ENCODE measurements around the gene SPG21.

Gene SPG21

DNA sequence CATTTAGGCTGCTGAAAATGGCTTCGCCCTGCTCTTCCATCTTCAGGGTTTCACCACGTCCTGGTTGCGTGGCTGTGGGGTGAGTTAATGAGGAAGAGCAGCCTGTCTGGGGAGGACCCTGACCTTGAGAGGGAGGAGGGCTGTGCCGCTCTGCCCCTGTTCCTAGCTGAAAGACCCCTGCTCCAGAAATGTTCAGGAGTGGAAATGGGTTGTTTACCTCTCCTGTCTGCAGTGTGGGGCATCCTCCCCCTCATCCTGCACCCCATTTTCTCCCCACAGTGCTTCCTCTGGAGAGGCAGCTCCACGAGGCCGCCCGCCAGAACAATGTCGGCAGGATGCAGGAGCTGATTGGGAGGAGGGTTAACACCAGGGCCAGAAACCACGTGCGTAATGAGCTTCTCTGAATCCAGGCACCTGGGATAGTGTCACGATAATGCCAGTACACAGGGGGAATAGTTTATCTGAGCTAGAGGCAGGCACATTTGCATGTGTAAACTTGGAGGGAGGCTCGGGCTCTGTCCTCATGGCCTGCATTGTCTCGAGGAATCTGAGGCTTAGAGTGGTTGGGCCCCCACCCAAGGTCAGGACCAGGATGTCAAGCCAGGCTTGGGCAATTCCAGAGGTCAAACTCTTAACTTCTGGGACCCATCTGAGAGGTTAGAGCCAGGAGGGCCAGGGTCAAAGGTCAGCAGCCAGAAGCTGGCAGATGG lies 74.0 kb downstream of the SPG21 start:
- H3K27me3 ChIP-seq (ENCODE audit: control insufficient read depth in 1 of 2, insufficient read depth in 2 of 2, low read length in 2 of 2): no peaks in the 10 kb centered on the region

More for the DNA sequence above, 74.0 kb downstream of the SPG21 start:
- Histone ChIP-seq H3K4me3 (ENCODE audit: low read depth in 1 of 2, low read length in 2 of 2) (no peak overlapping the region), H3K36me3 (ENCODE audit: insufficient read depth, low read length) (no peaks in the 10 kb centered on the region), H3K27ac (ENCODE audit: low read depth, low read length) (no peak overlapping the region), H3K9ac (ENCODE audit: low read length) (no peak overlapping the region), H3K9me3 (ENCODE audit: low read length) (no peaks in the 10 kb centered on the region), H3K4me1 (ENCODE audit: insufficient read depth, low read length) (peaks cover 15% of the 10 kb centered on the region)

Measured in muscle layer of colon (tissue), 2 donors.